SK-N-SH (cell line): Measurements from ENCODE around the gene MATR3.

Source experiments
- CTCF ChIP-seq: fragments of 200-600 bp; sonication (generic); IDR thresholded peaks from 2 replicates; pipeline ENCODE4 v1.6.1; 2017; ENCODE audit warnings: antibody characterized with exemption, mild to moderate bottlenecking, moderate library complexity
- EP300 ChIP-seq, 2 experiments: IDR thresholded peaks; 2 replicates each; pipeline versions ENCODE4 v1.4.0 to v1.6.1; 2012; ENCODE audit warnings: borderline replicate concordance in 1 of 2, low read depth in 1 of 2, low read length in 1 of 2
- EZH2phosphoT487 ChIP-seq: fragments of 200-600 bp; sonication (generic); IDR thresholded peaks from 2 replicates; pipeline ENCODE4 v1.6.1; 2017; ENCODE audit warnings: low read depth, mixed run types, mild to moderate bottlenecking, antibody characterized with exemption, moderate library complexity, borderline replicate concordance
- MAX ChIP-seq: IDR thresholded peaks from 2 replicates; pipeline ENCODE4 v1.4.0; 2012; ENCODE audit warnings: low read depth
- NRF1 ChIP-seq: IDR thresholded peaks from 2 replicates; pipeline ENCODE4 v1.6.1; 2012; ENCODE audit warnings: low read depth, mild to moderate bottlenecking, low read length
- RFX5 ChIP-seq: IDR thresholded peaks from 2 replicates; pipeline ENCODE4 v1.6.1; 2012; ENCODE audit warnings: mild to moderate bottlenecking, improper control_type of control experiment, low read length
- ZBTB33 ChIP-seq: IDR thresholded peaks from 2 replicates; pipeline ENCODE4 v1.4.0; 2012; ENCODE audit warnings: low read depth, borderline replicate concordance
- TF ChIP-seq, protein P1 (sequence below): fragments of 150-350 bp; IDR thresholded peaks from 2 replicates; pipeline ENCODE4 v1.6.1; 2017; ENCODE audit warnings: antibody characterized with exemption, low read length, low read depth, borderline replicate concordance
- TF ChIP-seq, protein P2 (sequence below): IDR thresholded peaks from 2 replicates; pipeline ENCODE4 v1.6.1; 2012; ENCODE audit warnings: mild to moderate bottlenecking, low read depth, low read length, moderate library complexity

DNA sequence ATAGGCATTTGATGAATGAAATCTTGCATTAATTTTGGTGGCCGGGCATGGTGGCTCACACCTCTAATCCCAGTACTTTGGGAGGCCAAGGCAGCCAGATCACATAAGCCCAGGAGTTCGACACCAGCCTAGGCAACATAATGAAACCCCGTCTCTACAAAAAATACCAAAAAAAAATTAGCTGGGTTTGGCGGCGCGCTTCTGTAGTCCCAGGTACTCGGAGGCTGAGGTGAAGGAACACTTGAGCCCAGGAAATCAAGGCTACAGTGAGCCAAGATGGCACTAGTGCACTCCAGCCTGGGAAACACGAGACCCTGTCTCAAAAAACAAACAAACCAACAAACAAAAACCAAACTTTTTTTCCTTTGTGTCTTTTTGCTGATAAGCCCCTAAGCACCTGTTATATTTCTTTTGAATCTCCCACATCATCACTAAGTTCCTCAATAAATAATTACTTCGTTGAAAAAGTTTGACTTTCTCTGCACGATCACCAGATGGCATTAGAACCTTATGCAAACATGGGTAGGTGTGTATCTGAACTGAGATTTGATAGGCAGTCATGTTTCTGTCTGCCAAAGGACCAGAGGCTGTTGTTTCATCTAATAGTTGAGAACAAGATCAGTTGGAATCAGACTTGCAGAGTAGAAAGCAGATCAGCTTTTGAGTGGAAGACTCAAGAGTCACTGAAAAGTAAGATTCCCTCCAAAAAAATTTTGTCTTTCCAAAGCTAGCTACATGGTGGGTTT, 5.5 kb upstream of the MATR3 start:
- TF ChIP-seq CTCF = no peak; the same call in 1 of the 2 replicates
- TF ChIP-seq EP300 (IDR thresholded peaks at IDR 0.05; ENCODE audit: borderline replicate concordance in 1 of 2, low read depth in 1 of 2, low read length in 1 of 2) = no peak
- TF ChIP-seq MAX = no peak
- TF ChIP-seq, protein P1, sequence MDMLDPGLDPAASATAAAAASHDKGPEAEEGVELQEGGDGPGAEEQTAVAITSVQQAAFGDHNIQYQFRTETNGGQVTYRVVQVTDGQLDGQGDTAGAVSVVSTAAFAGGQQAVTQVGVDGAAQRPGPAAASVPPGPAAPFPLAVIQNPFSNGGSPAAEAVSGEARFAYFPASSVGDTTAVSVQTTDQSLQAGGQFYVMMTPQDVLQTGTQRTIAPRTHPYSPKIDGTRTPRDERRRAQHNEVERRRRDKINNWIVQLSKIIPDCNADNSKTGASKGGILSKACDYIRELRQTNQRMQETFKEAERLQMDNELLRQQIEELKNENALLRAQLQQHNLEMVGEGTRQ = no peak
- TF ChIP-seq RFX5 = no peak
- TF ChIP-seq NRF1 = no peak
- no peak for TF ChIP-seq EZH2phosphoT487
- TF ChIP-seq ZBTB33 = no peak
- TF ChIP-seq, protein P2, sequence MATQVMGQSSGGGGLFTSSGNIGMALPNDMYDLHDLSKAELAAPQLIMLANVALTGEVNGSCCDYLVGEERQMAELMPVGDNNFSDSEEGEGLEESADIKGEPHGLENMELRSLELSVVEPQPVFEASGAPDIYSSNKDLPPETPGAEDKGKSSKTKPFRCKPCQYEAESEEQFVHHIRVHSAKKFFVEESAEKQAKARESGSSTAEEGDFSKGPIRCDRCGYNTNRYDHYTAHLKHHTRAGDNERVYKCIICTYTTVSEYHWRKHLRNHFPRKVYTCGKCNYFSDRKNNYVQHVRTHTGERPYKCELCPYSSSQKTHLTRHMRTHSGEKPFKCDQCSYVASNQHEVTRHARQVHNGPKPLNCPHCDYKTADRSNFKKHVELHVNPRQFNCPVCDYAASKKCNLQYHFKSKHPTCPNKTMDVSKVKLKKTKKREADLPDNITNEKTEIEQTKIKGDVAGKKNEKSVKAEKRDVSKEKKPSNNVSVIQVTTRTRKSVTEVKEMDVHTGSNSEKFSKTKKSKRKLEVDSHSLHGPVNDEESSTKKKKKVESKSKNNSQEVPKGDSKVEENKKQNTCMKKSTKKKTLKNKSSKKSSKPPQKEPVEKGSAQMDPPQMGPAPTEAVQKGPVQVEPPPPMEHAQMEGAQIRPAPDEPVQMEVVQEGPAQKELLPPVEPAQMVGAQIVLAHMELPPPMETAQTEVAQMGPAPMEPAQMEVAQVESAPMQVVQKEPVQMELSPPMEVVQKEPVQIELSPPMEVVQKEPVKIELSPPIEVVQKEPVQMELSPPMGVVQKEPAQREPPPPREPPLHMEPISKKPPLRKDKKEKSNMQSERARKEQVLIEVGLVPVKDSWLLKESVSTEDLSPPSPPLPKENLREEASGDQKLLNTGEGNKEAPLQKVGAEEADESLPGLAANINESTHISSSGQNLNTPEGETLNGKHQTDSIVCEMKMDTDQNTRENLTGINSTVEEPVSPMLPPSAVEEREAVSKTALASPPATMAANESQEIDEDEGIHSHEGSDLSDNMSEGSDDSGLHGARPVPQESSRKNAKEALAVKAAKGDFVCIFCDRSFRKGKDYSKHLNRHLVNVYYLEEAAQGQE = no peak
